CD4-positive, alpha-beta T cell treated with Interleukin-6 at 100 ng/mL for 8 hours (primary cell): ENCODE results near the gene KLHL18.
"Not testable (repeated sequence)": the region's sequence is repeated elsewhere in the genome, so short reads cannot be mapped to it uniquely, and the experiment has no call there.

Experiments
- DNase-seq: peaks from one replicate; pipeline ENCODE4 v3.0.0-alpha.2; 2020; ENCODE audit warnings: mixed read lengths, low spot score

KLHL18 gene

GRCh38 chr3:47362701-47363100 lies 80.0 kb downstream of the KLHL18 start:
- DNase-seq, result peak; percentile 27

- DNase-seq, result no peak
Measured at GRCh38 chr3:47365213-47366153, 82.7 kb downstream of the KLHL18 start.

- no peak for DNase-seq
Measured at GRCh38 chr3:47366833-47367232, 84.1 kb downstream of the KLHL18 start.

GRCh38 chr3:47367631-47368030 lies 84.9 kb downstream of the KLHL18 start:
- DNase-seq, result no peak

GRCh38 chr3:47370020-47370419 lies 87.3 kb downstream of the KLHL18 start:
- DNase-seq, result not testable (repeated sequence)

GRCh38 chr3:47370887-47371697 lies 88.3 kb downstream of the KLHL18 start:
- DNase-seq, result peak; percentile 17

GRCh38 chr3:47374587-47374986 lies 91.8 kb downstream of the KLHL18 start:
- no peak for DNase-seq

- no peak for DNase-seq
Measured at GRCh38 chr3:47376393-47376792, 93.6 kb downstream of the KLHL18 start.

- DNase-seq, result no peak
Measured at GRCh38 chr3:47377186-47377585, 94.4 kb downstream of the KLHL18 start.

- no peak for DNase-seq
Measured at GRCh38 chr3:47378869-47379268, 96.1 kb downstream of the KLHL18 start.

- no peak for DNase-seq
Measured at GRCh38 chr3:47379411-47379899, 96.7 kb downstream of the KLHL18 start.

- DNase-seq, result no peak
Measured at GRCh38 chr3:47380026-47380600, 97.4 kb downstream of the KLHL18 start.

GRCh38 chr3:47380601-47381316 lies 98.0 kb downstream of the KLHL18 start, which contains the start of gene PTPN23:
Gene PTPN23 (plus strand): TSS chr3:47381021. CDS start chr3:47381097, 76 bp downstream.
- DNase-seq, result peak; percentile 99

- DNase-seq, result peak; percentile 51
Measured at GRCh38 chr3:47381317-47382157, 98.8 kb downstream of the KLHL18 start.

GRCh38 chr3:47384425-47384824 lies 101.7 kb downstream of the KLHL18 start:
- no peak for DNase-seq

- DNase-seq, result no peak
Measured at GRCh38 chr3:47385007-47385406, 102.3 kb downstream of the KLHL18 start.

GRCh38 chr3:47385796-47386195 lies 103.1 kb downstream of the KLHL18 start:
- no peak for DNase-seq

GRCh38 chr3:47392933-47393332 lies 110.2 kb downstream of the KLHL18 start:
- DNase-seq, result no peak

GRCh38 chr3:47394140-47394870 lies 111.6 kb downstream of the KLHL18 start:
- DNase-seq, result no peak

GRCh38 chr3:47394881-47395280 lies 112.1 kb downstream of the KLHL18 start:
- no peak for DNase-seq
